Gastrocnemius medialis (tissue), 4 donors: ENCODE results near the gene NXPE2. TPM values are rescaled to one million over a fixed set of nuclear protein-coding genes. Genes with fewer than 3 reads are reported as not detected.

ENCODE experiments used
- ATAC-seq, 2 donors: fragments of 150-250 bp; one replicate each; pipeline ENCODE4 v1.9.1; 2016
- DNase-seq, 2 donors: peaks; one replicate each; pipeline ENCODE4 v3.0.0-alpha.2; 2019
- H3K27ac ChIP-seq, 4 donors: fragments of 200-600 bp; sonication (generic); 1 replicate in 1 of 4; 2 replicates in 3 of 4; pipeline ENCODE4 v1.5.1; 2016 to 2018; ENCODE audit warnings: mild to moderate bottlenecking in 2 of 4, moderate library complexity in 1 of 4
- H3K27me3 ChIP-seq, 3 donors: fragments of 200-600 bp; sonication (generic) in 2 of 3; 1 replicate in 1 of 3; 2 replicates in 2 of 3; pipeline versions ENCODE4 v1.5.1 to v1.6.0; 2016 to 2019; ENCODE audit warnings: mild to moderate bottlenecking in 1 of 3, moderate library complexity in 1 of 3
- H3K36me3 ChIP-seq, 2 donors: fragments of 200-600 bp; sonication (generic) in 1 of 2; one replicate each; pipeline ENCODE4 v1.5.1; 2017 to 2018
- H3K4me1 ChIP-seq, 2 donors: fragments of 200-600 bp; sonication (generic) in 1 of 2; one replicate each; pipeline ENCODE4 v1.5.1; 2016 to 2017; ENCODE audit warnings: mild to moderate bottlenecking in 2 of 2
- H3K4me3 ChIP-seq, 4 donors: fragments of 200-600 bp; sonication (generic) in 3 of 4; 1 replicate in 1 of 4; 2 replicates in 3 of 4; pipeline ENCODE4 v1.5.1; 2016 to 2019; ENCODE audit warnings: mild to moderate bottlenecking in 2 of 4
- H3K9me3 ChIP-seq, 3 donors: fragments of 200-600 bp; sonication (generic) in 2 of 3; 1 replicate in 1 of 3; 2 replicates in 2 of 3; pipeline ENCODE4 v1.5.1; 2016 to 2019
- POLR2A ChIP-seq, 2 donors: fragments of 450-650 bp; IDR thresholded peaks; one replicate each; pipeline ENCODE4 v1.6.1; 2017; ENCODE audit warnings: antibody characterized with exemption in 2 of 2, mild to moderate bottlenecking in 2 of 2, moderate library complexity in 2 of 2
- in situ Hi-C, 4 donors: fragments of 200-750 bp; cut with MboI; loops; one replicate each; pipeline versions ENCODE4 v1.15.0 to v1.8.0; 2017; ENCODE audit warnings: low sequenced_read_pairs in 4 of 4
- intact Hi-C: fragments of 100-400 bp; cut with DNase I; formaldehyde crosslinking; loops from one replicate; pipeline ENCODE4 v1.15.1; 2023; ENCODE audit warnings: low total_unique reads
- total RNA-seq, 4 donors: library from RNA; depleted of rRNA; stranded (reverse); fragments of >200 nt; gene quantifications; one replicate each; pipeline versions ENCODE4 v1.1.0 to v1.2.3, GENCODE V29; 2016
- TF ChIP-seq, protein P1 (sequence below), 5 experiments: fragments of 450-650 bp in 3 of 5; fragments of 200-600 bp in 2 of 5; sonication (generic) in 2 of 5; IDR thresholded peaks in 4 of 5; conservative IDR thresholded peaks in 1 of 5; 1 replicate in 4 of 5; 2 replicates in 1 of 5; pipeline ENCODE4 v1.5.1; 2016 to 2019; ENCODE audit warnings: antibody characterized with exemption in 5 of 5, mild to moderate bottlenecking in 3 of 5, moderate library complexity in 3 of 5

The NXPE2 gene
- total RNA-seq, 4 donors from 2014 or later: 0.24 TPM; not detected in 3

DNA sequence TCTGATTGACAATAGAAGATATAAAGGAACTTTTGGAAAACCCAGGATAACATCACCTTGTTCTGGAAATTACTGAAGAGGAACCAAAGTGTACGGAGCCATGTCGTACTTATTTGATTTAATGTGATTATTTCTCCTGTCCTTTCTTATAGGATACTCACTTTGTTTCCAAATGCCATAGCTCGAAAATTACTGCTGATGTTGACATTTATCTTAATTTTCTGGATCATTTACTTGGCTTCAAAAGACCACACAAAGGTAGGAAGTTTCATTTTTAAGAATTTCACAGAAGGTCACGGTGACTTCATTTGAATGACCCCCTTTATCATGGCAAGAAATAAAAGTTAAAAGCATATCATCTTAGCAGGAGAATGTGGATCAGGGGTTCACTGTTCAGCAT is 1.2 kb downstream of the NXPE2 start:
- H3K27ac ChIP-seq: no peak overlapping the region
- intact Hi-C loops: no loop called here
- no peak overlapping the region for H3K4me3 ChIP-seq
- ATAC-seq (no peak), DNase-seq (no peak)
- in situ Hi-C loops: no loop called here
- no peaks in the 10 kb centered on the region for H3K27me3 ChIP-seq
- H3K4me1 ChIP-seq: no peaks in the 10 kb centered on the region
- TF ChIP-seq POLR2A (IDR thresholded peaks at IDR 0.05): no peak
- TF ChIP-seq, protein P1, sequence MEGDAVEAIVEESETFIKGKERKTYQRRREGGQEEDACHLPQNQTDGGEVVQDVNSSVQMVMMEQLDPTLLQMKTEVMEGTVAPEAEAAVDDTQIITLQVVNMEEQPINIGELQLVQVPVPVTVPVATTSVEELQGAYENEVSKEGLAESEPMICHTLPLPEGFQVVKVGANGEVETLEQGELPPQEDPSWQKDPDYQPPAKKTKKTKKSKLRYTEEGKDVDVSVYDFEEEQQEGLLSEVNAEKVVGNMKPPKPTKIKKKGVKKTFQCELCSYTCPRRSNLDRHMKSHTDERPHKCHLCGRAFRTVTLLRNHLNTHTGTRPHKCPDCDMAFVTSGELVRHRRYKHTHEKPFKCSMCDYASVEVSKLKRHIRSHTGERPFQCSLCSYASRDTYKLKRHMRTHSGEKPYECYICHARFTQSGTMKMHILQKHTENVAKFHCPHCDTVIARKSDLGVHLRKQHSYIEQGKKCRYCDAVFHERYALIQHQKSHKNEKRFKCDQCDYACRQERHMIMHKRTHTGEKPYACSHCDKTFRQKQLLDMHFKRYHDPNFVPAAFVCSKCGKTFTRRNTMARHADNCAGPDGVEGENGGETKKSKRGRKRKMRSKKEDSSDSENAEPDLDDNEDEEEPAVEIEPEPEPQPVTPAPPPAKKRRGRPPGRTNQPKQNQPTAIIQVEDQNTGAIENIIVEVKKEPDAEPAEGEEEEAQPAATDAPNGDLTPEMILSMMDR (IDR thresholded peaks at IDR 0.05 in 4 of 5, conservative IDR thresholded peaks at IDR 0.05 in 1 of 5): no peak
- H3K36me3 ChIP-seq: no peaks in the 10 kb centered on the region
- no peaks in the 10 kb centered on the region for H3K9me3 ChIP-seq

DNA sequence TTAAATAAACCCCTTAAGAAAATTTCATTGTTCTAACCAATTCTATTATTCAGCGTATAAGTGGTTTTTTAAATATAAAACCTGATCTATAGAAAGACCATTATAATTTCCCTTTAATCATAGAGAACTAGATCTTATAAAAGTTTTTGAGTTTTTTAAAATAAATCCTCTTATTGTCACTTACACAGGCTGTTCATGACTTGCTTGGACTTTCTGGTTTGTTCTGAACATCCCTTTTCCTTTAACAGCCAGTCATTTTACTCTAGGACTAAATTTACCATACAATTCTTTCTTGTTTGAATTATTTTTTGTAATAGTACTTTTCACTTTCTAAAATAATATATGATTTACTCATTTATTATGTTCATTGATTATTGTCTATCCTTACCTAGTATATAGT is 4.7 kb downstream of the NXPE2 start:
- no peaks in the 10 kb centered on the region for H3K4me1 ChIP-seq
- intact Hi-C loops (no loop called here), in situ Hi-C loops (no loop called here)
- H3K27ac ChIP-seq: no peak overlapping the region
- H3K36me3 ChIP-seq: no peaks in the 10 kb centered on the region
- ATAC-seq: no peak
- TF ChIP-seq, protein P1 (IDR thresholded peaks at IDR 0.05 in 4 of 5, conservative IDR thresholded peaks at IDR 0.05 in 1 of 5): no peak
- no peak for TF ChIP-seq POLR2A (IDR thresholded peaks at IDR 0.05)
- no peaks in the 10 kb centered on the region for H3K9me3 ChIP-seq
- no peak for DNase-seq
- H3K4me3 ChIP-seq: no peak overlapping the region
- H3K27me3 ChIP-seq: no peaks in the 10 kb centered on the region

DNA sequence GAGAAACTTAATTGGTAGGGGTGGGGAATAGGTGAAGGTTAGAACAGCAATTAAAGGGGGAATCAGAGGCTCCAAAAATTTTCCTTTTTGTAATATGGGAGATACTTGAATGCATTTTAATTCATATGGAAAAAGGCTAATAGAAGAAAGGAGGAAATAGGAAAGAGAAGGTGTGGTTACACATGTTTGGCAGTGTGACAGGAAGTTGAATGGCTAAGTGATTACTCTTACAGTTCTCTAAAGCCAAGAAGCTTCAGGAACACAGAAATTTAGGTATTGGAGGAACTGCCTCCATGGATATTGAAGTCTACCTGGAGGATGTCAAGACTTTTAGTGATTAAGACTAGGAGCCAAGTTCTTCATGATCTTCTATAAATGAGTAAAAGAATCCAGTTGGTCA is 6.3 kb downstream of the NXPE2 start:
- Histone ChIP-seq H3K27ac (no peak overlapping the region), H3K4me3 (no peak overlapping the region), H3K36me3 (no peaks in the 10 kb centered on the region), H3K27me3 (no peaks in the 10 kb centered on the region), H3K9me3 (no peaks in the 10 kb centered on the region), H3K4me1 (no peaks in the 10 kb centered on the region)
- in situ Hi-C loops (no loop called here), intact Hi-C loops (no loop called here)
- no peak for ATAC-seq
- DNase-seq: no peak
- TF ChIP-seq, protein P1 (IDR thresholded peaks at IDR 0.05 in 4 of 5, conservative IDR thresholded peaks at IDR 0.05 in 1 of 5): no peak
- no peak for TF ChIP-seq POLR2A (IDR thresholded peaks at IDR 0.05)

DNA sequence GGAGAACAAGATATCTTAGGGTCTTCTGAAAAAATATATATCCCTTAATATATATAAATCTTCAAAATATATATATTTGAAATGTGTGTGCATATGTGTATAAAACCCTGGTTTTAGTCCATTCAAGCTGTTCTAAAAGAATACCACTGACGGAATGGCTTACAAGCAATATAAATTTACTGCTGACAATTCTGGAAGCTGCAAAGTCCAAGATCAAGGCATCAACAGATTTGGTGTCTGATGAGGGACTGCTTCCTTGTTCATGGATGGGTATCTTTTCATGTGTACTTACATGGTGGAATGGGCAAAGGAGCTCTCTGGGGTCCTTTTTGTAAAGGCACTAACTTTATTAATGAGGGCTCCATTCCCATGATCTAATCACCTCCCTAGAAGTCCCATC is 6.8 kb downstream of the NXPE2 start:
- TF ChIP-seq, protein P1 (IDR thresholded peaks at IDR 0.05 in 4 of 5, conservative IDR thresholded peaks at IDR 0.05 in 1 of 5): no peak
- no peak for TF ChIP-seq POLR2A (IDR thresholded peaks at IDR 0.05)
- intact Hi-C loops (no loop called here), in situ Hi-C loops (no loop called here)
- DNase-seq (no peak), ATAC-seq (no peak)
- H3K36me3 ChIP-seq: no peaks in the 10 kb centered on the region
- H3K4me3 ChIP-seq: no peak overlapping the region
- H3K9me3 ChIP-seq: no peaks in the 10 kb centered on the region
- no peak overlapping the region for H3K27ac ChIP-seq
- no peaks in the 10 kb centered on the region for H3K4me1 ChIP-seq
- H3K27me3 ChIP-seq: no peaks in the 10 kb centered on the region
